Fibroblast of lung (primary cell): ENCODE data around the gene STON1.

Source experiments
- CTCF ChIP-seq, 2 donors: IDR thresholded peaks in 1 of 2; conservative IDR thresholded peaks in 1 of 2; 1 replicate in 1 of 2; 2 replicates in 1 of 2; pipeline ENCODE4 v1.5.1; 2011 to 2012; ENCODE audit warnings: low read length in 2 of 2, control low read depth in 1 of 2, inconsistent platforms in 1 of 2, low read depth in 1 of 2, mild to moderate bottlenecking in 1 of 2
- EZH2 ChIP-seq: IDR thresholded peaks from 2 replicates; pipeline ENCODE4 v1.5.1; 2012; ENCODE audit warnings: low read length, control low read depth, mild to moderate bottlenecking; ENCODE audit errors: missing control alignments

GRCh38 chr2:48638261-48638660 lies 108.3 kb downstream of the STON1 start:
- no peak for TF ChIP-seq EZH2
- no peak for TF ChIP-seq CTCF (conservative IDR thresholded peaks at IDR 0.05 in 1 of 2, IDR thresholded peaks at IDR 0.05 in 1 of 2; ENCODE audit: low read depth in 1 of 2, low read length in 2 of 2)
